ENCODE data around the gene SAMD9L.

- TF ChIP-seq, protein P1, sequence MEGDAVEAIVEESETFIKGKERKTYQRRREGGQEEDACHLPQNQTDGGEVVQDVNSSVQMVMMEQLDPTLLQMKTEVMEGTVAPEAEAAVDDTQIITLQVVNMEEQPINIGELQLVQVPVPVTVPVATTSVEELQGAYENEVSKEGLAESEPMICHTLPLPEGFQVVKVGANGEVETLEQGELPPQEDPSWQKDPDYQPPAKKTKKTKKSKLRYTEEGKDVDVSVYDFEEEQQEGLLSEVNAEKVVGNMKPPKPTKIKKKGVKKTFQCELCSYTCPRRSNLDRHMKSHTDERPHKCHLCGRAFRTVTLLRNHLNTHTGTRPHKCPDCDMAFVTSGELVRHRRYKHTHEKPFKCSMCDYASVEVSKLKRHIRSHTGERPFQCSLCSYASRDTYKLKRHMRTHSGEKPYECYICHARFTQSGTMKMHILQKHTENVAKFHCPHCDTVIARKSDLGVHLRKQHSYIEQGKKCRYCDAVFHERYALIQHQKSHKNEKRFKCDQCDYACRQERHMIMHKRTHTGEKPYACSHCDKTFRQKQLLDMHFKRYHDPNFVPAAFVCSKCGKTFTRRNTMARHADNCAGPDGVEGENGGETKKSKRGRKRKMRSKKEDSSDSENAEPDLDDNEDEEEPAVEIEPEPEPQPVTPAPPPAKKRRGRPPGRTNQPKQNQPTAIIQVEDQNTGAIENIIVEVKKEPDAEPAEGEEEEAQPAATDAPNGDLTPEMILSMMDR (conservative IDR thresholded peaks at IDR 0.05; ENCODE audit: low read depth, low read length): no peak
- TF ChIP-seq EZH2 (IDR thresholded peaks at IDR 0.05; ENCODE audit: borderline replicate concordance, low read depth, low read length, poor library complexity, severe bottlenecking): no peak
These were observed 12.2 kb upstream of the SAMD9L start for GRCh38 chr7:93160410-93160809.

Measured in A673 (cell line).